ENCODE data around the gene CLNS1A.

The CLNS1A gene

DNA sequence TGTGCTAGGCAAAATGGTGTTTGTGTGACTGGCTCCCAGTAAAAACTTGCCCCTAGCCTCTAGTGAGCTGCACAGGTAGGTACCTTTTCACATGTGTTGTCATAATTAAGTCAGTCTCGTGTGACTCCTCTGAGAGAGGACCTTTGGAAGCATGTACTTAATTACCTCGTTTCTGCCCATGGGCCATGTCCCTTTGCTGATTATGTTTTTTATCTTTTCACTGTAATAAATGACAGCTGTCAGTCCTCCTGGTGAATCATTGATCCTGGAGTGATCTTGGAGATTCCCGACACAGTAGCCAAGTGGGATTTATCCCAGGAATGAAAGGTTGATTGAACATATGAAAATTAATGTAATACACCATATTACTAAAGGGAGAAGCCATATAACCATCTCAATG, 12.5 kb upstream of the CLNS1A start:
- H3K9me3 ChIP-seq (ENCODE audit: insufficient read depth, low read length): no peaks in the 10 kb centered on the region
- H3K9ac ChIP-seq (ENCODE audit: low read length): no peak overlapping the region
- no peaks in the 10 kb centered on the region for H4K20me1 ChIP-seq (ENCODE audit: insufficient read depth, low read length)
- no peaks in the 10 kb centered on the region for H3K79me2 ChIP-seq (ENCODE audit: low read length)
- no peaks in the 10 kb centered on the region for H3K36me3 ChIP-seq (replicated peaks; ENCODE audit: low read depth, low read length)
- H3K4me1 ChIP-seq (ENCODE audit: low read length): peaks cover 7% of the 10 kb centered on the region
- no peak overlapping the region for H3K4me3 ChIP-seq (ENCODE audit: low read length)
- H3K27me3 ChIP-seq (ENCODE audit: low read depth, low read length): no peaks in the 10 kb centered on the region
- no peak overlapping the region for H2AFZ ChIP-seq (ENCODE audit: low read depth, low read length)
- no peak overlapping the region for H3K4me2 ChIP-seq (ENCODE audit: low read length)
- no peak overlapping the region for H3K27ac ChIP-seq (ENCODE audit: low read length)
- no peak for TF ChIP-seq EZH2phosphoT487 (IDR thresholded peaks at IDR 0.05; ENCODE audit: low read depth)
- TF ChIP-seq, protein P1, sequence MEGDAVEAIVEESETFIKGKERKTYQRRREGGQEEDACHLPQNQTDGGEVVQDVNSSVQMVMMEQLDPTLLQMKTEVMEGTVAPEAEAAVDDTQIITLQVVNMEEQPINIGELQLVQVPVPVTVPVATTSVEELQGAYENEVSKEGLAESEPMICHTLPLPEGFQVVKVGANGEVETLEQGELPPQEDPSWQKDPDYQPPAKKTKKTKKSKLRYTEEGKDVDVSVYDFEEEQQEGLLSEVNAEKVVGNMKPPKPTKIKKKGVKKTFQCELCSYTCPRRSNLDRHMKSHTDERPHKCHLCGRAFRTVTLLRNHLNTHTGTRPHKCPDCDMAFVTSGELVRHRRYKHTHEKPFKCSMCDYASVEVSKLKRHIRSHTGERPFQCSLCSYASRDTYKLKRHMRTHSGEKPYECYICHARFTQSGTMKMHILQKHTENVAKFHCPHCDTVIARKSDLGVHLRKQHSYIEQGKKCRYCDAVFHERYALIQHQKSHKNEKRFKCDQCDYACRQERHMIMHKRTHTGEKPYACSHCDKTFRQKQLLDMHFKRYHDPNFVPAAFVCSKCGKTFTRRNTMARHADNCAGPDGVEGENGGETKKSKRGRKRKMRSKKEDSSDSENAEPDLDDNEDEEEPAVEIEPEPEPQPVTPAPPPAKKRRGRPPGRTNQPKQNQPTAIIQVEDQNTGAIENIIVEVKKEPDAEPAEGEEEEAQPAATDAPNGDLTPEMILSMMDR (IDR thresholded peaks at IDR 0.05; ENCODE audit: low read depth, low read length): no peak

DNA sequence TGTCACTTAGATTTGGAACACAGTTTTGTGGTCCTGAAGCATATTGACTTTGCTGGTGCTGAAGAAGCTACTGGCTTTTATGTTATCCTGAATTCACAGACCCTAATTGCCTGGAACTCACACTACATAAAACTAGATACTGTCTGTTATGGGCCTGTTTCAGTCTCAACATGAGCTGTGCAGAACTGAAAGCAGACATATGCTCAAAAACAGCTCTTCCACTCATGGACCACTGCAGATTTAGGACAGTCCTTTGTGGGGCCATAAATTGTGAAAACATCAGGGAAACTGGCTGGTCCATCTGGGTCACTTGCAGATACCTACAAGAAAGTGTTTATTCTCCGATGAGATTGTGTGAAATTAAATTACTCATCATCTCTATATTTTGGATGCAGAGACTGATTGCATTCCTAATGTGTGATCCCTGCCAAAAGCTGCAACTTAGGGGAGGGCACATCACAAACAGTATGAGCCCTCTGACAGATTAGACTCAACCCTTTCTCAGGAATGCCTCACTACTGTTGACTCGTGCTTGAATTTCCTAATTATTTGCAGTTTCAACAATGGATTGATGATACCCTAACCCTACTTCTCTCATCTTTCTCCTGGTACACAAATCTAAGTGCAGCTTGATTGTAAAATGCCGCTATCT, 10.2 kb upstream of the CLNS1A start:
- H3K36me3 ChIP-seq (replicated peaks; ENCODE audit: low read depth, low read length): no peaks in the 10 kb centered on the region
- H3K27me3 ChIP-seq (ENCODE audit: low read depth, low read length): no peaks in the 10 kb centered on the region
- no peak overlapping the region for H3K27ac ChIP-seq (ENCODE audit: low read length)
- no peak overlapping the region for H2AFZ ChIP-seq (ENCODE audit: low read depth, low read length)
- peaks cover 11% of the 10 kb centered on the region for H3K4me1 ChIP-seq (ENCODE audit: low read length)
- no peak overlapping the region for H3K9ac ChIP-seq (ENCODE audit: low read length)
- no peaks in the 10 kb centered on the region for H3K9me3 ChIP-seq (ENCODE audit: insufficient read depth, low read length)
- TF ChIP-seq, protein P1 (IDR thresholded peaks at IDR 0.05; ENCODE audit: low read depth, low read length): no peak
- TF ChIP-seq EZH2phosphoT487 (IDR thresholded peaks at IDR 0.05; ENCODE audit: low read depth): no peak
- H4K20me1 ChIP-seq (ENCODE audit: insufficient read depth, low read length): no peaks in the 10 kb centered on the region
- no peak overlapping the region for H3K4me2 ChIP-seq (ENCODE audit: low read length)
- no peaks in the 10 kb centered on the region for H3K79me2 ChIP-seq (ENCODE audit: low read length)
- no peak overlapping the region for H3K4me3 ChIP-seq (ENCODE audit: low read length)

DNA sequence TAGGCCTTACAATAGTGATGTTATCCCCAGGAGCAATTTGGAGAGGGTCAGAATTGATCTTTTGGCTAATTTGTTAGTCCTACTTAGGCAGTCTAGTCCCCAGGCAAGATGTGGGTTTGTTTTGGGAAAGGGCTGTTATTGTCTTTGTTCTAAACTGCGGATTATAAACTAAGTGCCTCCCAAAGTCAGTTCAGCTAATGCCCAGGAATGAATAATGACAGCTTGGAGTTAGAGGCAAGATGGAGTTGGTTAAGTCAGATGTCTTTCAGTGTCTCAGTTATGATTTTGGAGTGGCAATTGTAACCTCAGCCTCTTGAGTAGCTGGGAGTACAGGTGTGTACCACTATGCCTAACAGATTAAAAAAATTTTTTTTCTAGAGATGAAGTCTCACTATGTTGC, 7.3 kb upstream of the CLNS1A start:
- no peak overlapping the region for H3K4me2 ChIP-seq (ENCODE audit: low read length)
- H3K36me3 ChIP-seq (replicated peaks; ENCODE audit: low read depth, low read length): no peaks in the 10 kb centered on the region
- H3K9ac ChIP-seq (ENCODE audit: low read length): no peak overlapping the region
- no peaks in the 10 kb centered on the region for H3K27me3 ChIP-seq (ENCODE audit: low read depth, low read length)
- TF ChIP-seq, protein P1 (IDR thresholded peaks at IDR 0.05; ENCODE audit: low read depth, low read length): no peak
- TF ChIP-seq EZH2phosphoT487 (IDR thresholded peaks at IDR 0.05; ENCODE audit: low read depth): no peak
- no peak overlapping the region for H3K27ac ChIP-seq (ENCODE audit: low read length)
- H4K20me1 ChIP-seq (ENCODE audit: insufficient read depth, low read length): no peaks in the 10 kb centered on the region
- no peaks in the 10 kb centered on the region for H3K9me3 ChIP-seq (ENCODE audit: insufficient read depth, low read length)
- H2AFZ ChIP-seq (ENCODE audit: low read depth, low read length): no peak overlapping the region
- peaks cover 11% of the 10 kb centered on the region for H3K4me1 ChIP-seq (ENCODE audit: low read length)
- no peak overlapping the region for H3K4me3 ChIP-seq (ENCODE audit: low read length)
- no peaks in the 10 kb centered on the region for H3K79me2 ChIP-seq (ENCODE audit: low read length)

DNA sequence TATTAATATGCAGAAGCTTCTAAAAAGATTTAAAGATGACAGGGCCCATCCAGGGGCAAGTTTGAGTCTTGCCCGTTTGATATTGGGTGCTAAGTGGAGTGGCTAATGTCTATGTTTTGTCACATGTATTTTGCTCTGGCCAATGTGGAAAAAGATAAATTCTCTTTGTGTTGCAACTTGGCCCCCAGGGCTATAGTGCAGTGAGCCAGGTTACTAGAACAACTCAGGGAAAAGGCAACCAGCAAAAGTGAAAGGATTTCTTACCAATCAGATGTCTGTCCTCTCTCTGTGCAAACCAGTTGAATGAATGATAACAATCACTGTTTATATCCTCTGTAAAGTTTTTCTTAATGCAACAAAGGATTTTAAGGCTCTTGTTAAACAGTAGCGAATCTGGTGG, 4.6 kb upstream of the CLNS1A start:
- TF ChIP-seq EZH2phosphoT487 (IDR thresholded peaks at IDR 0.05; ENCODE audit: low read depth): no peak
- TF ChIP-seq, protein P1 (IDR thresholded peaks at IDR 0.05; ENCODE audit: low read depth, low read length): no peak
- H2AFZ ChIP-seq (ENCODE audit: low read depth, low read length): no peak overlapping the region
- no peaks in the 10 kb centered on the region for H4K20me1 ChIP-seq (ENCODE audit: insufficient read depth, low read length)

More for the DNA sequence above, 4.6 kb upstream of the CLNS1A start:
- Histone ChIP-seq H3K9ac (ENCODE audit: low read length) (no peak overlapping the region), H3K36me3 (replicated peaks; ENCODE audit: low read depth, low read length) (no peaks in the 10 kb centered on the region), H3K27ac (ENCODE audit: low read length) (no peak overlapping the region), H3K9me3 (ENCODE audit: insufficient read depth, low read length) (no peaks in the 10 kb centered on the region), H3K4me3 (ENCODE audit: low read length) (no peak overlapping the region), H3K4me2 (ENCODE audit: low read length) (no peak overlapping the region), H3K79me2 (ENCODE audit: low read length) (peaks cover 11% of the 10 kb centered on the region), H3K4me1 (ENCODE audit: low read length) (peaks cover 9% of the 10 kb centered on the region), H3K27me3 (ENCODE audit: low read depth, low read length) (no peaks in the 10 kb centered on the region)
